Hematopoietic multipotent progenitor cell treated with erythropoietin and hydrocortisone succinate and interleukin-3 and kit ligand, for 15 days (in vitro differentiated cells): ENCODE measurements around the gene CYTH4.
"Not testable (repeated sequence)": the region's sequence is repeated elsewhere in the genome, so short reads cannot be mapped to it uniquely, and the experiment has no call there.

Source experiments
- DNase-seq: peaks from one replicate; pipeline ENCODE4 v3.0.0-alpha.2; 2015; ENCODE audit warnings: low spot score

The CYTH4 gene

GRCh38 chr22:37248251-37248650 is 34.1 kb upstream of the CYTH4 start:
- no peak for DNase-seq

GRCh38 chr22:37249986-37250385 is 32.3 kb upstream of the CYTH4 start:
- DNase-seq = no peak

DNA sequence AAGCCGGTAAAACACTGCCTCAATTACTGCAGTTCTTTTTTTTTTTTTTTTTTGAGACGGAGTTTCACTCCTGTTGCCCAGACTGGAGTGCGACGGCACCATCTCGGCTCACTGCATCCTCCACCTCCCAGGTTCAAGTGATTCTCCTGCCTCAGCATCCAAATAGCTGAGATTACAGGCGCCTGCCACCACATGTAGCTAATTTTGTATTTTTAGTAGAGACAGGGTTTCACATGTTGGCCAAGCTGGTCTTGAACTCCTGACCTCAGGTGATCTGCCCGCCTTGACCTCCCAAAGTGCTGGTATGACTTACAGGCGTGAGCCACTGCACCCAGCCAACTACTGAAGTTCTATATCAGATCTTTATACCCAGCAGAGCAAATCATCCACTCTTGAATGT is 30.5 kb upstream of the CYTH4 start:
- not testable (repeated sequence) for DNase-seq

- DNase-seq = no peak
These were observed 29.1 kb upstream of the CYTH4 start for GRCh38 chr22:37253126-37253660.

- DNase-seq = peak; percentile 42
These were observed 28.0 kb upstream of the CYTH4 start for GRCh38 chr22:37254209-37254866.

DNA sequence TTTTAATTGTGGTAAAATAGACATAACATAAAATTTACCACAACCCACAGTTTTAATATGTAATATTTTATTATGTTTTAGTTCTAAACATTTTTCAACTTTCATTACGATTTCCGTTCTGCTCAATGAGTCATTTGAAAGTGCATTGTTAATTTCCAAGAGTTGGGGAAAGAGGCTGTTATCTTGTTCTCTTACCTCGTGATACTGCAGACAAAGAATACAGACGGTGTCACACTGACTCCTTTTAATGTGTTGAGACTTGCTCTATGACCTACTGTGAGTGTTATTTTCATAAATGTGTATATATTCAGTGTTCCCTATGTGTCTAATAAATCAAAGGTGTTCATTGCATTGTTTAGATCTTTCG is 27.5 kb upstream of the CYTH4 start:
- no peak for DNase-seq

- no peak for DNase-seq
These were observed 26.7 kb upstream of the CYTH4 start for GRCh38 chr22:37255558-37256006.

- DNase-seq = no peak
These were observed 26.1 kb upstream of the CYTH4 start for GRCh38 chr22:37256075-37256726.

GRCh38 chr22:37258005-37258752 is 24.1 kb upstream of the CYTH4 start:
- DNase-seq = no peak

GRCh38 chr22:37258753-37259401 is 23.4 kb upstream of the CYTH4 start:
- no peak for DNase-seq

DNA sequence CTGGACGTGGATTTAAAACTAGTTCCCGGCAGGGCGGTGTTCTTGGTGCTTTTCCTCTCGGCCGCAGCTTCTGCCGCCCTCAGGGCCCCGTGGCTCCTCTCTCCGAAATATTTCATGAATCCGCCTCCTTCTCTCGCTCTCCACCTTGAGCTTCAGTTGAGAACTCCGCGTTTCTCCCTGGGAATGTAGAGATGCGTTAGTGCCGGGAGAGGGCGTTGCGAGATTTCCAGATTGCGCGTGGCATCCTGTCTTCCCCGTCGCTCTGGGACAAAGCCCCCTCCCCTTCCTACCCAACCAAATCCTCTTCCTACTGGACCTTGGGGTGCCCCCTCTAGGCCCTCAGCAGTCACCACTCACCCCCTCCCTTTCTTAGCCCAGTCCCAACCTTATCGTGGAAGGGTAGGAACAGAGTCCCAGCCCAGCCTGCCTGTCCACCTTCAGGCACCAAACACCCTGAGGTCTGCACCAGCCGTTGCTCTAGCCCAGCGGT is 22.7 kb upstream of the CYTH4 start:
- no peak for DNase-seq

DNA sequence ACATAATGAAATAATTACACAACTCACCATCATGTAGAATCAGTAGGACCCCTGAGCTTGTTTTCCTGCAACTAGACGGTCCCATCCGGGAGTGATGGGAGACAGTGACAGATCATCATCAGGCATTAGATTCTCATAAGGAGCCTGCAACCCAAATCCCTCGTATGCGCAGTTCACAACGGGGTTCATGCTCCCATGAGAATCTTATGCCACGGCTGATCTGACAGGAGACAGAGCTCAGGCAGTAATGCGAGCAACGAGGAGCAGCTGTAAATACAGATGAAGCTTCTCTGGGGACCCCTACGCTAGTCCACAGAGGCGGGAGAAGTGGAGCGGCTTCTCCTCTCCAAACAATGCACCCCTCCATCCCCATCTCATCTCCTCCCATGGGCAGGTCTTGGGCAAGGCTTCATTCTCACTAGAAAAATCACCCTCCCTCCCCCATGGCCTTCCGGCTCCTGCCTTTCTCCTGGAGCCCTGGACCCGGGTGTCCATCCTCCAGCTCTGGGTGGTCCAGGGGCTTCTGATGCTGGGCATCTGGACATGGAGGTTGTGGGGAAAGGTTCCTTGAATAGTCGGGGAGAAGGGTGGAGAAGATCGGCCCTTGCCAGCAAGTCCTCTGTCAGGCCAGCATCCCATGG is 22.0 kb upstream of the CYTH4 start:
- no peak for DNase-seq

DNA sequence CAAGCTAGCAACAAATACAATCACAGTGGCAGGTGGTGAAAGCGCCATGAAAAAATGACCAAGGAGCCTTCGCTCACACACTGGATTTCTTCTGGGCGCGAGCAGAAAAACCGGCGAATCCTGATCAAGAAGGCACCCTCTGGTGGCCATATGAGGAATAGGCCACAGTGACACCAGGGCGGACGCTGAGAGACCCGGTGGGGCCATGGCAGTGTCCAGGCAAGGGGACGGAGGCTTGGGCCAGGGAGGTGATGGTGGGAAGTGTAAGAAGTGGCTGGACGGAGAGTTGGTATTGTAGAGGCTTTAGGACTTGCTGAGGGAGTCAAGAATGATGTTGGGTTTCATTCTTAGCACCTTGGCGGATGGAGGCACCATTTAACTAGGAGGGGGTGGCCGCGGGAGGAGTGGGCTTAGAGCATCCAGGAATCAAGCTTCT is 21.4 kb upstream of the CYTH4 start:
- peak; percentile 59 for DNase-seq

GRCh38 chr22:37262346-37262745 is 20.0 kb upstream of the CYTH4 start:
- no peak for DNase-seq

DNA sequence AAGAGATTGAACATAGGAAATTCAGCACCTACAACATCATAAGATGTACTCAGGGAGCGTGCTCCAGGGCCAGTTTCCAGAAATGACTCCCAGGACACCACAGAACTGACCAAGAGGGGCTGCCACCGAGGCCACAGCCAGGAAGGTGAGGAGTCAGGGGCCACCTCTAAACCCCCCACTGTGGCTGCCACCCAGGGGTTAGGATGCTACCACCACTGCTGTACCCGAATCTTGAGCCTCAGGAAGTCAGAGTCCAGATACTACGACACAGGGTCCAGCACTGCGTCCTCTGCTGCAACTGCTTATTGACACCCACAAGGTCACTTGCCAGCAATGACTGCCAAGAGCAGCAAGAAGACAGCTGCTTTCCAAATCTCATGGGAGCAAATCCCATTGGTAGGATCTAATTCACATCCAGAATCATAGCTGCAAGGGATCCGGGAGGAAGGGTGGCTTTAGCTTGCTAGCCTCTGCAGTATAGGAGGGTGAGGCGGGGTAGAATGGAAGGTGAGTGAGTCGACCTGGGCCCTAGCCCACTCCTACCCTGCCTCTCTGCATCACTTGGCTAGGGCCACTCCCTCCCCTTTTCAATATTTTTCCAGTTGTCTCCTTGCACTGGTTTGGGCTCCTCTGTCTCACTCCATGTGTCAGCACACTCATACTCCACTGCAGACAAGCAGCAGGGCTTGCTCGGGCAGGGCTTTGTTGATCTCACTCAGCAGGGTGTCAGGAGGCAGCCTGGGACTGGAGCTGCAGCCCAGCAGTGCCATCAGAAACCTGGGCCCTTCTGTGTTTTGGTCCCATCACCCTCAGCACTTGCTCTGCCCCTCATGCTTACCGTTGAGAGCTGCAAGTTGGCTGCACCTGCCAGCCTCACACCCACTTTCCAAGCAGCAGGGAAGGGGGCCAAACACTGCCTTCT is 18.1 kb upstream of the CYTH4 start:
- no peak for DNase-seq

GRCh38 chr22:37266581-37267134 is 15.7 kb upstream of the CYTH4 start:
- no peak for DNase-seq

GRCh38 chr22:37267135-37267587 is 15.1 kb upstream of the CYTH4 start:
- DNase-seq = peak; percentile 23

- DNase-seq = no peak
These were observed 14.5 kb upstream of the CYTH4 start for GRCh38 chr22:37267661-37268413.

DNA sequence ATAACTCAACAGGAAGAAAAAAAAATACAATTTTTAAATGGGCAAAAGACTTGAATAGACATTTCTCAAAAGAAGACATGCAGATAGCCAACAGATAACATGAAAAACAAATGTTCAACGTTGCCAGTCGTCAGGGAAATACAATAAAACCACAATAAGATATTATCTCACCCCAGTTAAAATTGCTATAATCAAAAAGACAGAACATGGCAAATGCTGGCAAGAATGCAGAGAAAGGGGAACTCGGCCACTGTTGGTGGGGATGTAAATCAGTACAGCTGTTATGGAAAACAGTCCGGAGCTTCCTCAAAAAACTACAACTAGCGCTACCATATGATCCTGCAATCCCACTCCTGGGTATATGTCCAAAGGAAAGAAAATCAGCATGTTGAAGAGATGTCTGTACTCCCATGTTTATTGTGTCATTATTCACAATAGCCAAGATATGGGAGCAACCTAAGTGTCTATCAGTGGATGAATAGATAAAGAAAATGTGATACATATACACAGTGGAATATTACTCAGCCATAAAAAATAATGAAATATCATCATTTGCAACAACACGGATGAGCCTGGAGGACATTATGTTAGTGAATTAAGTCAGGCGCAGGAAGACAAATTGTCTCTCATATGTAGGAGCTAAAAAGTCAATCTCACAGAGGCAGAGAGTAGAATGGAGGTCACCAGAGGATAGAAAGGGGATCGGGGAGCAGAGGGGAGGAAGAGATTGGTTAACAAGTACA is 12.2 kb upstream of the CYTH4 start:
- no peak for DNase-seq
